ENCODE data around the gene PROM1.

The PROM1 gene

GRCh38 chr4:15995826-15996225 is 88.0 kb downstream of the PROM1 start:
- TF ChIP-seq CTCF (IDR thresholded peaks at IDR 0.05; ENCODE audit: borderline replicate concordance, insufficient read depth, low read depth, low read length) = no peak

GRCh38 chr4:15992167-15992485 is 91.7 kb downstream of the PROM1 start:
- H3K4me3 ChIP-seq (ENCODE audit: low read depth, low read length) = no peak overlapping the region
- TF ChIP-seq CTCF (IDR thresholded peaks at IDR 0.05; ENCODE audit: borderline replicate concordance, insufficient read depth, low read depth, low read length) = no peak

More at GRCh38 chr4:15995826-15996225, 88.0 kb downstream of the PROM1 start:
- no peak overlapping the region for H3K4me3 ChIP-seq (ENCODE audit: low read depth, low read length)

GRCh38 chr4:15990570-15991285 is 93.1 kb downstream of the PROM1 start:
- TF ChIP-seq CTCF (IDR thresholded peaks at IDR 0.05; ENCODE audit: borderline replicate concordance, insufficient read depth, low read depth, low read length) = no peak
- H3K4me3 ChIP-seq (ENCODE audit: low read depth, low read length) = no peak overlapping the region

GRCh38 chr4:15989424-15989823 is 94.4 kb downstream of the PROM1 start:
- H3K4me3 ChIP-seq (ENCODE audit: low read depth, low read length) = no peak overlapping the region

GRCh38 chr4:15988222-15988621 is 95.6 kb downstream of the PROM1 start:
- no peak for TF ChIP-seq CTCF (IDR thresholded peaks at IDR 0.05; ENCODE audit: borderline replicate concordance, insufficient read depth, low read depth, low read length)
- no peak overlapping the region for H3K4me3 ChIP-seq (ENCODE audit: low read depth, low read length)

More at GRCh38 chr4:15989424-15989823, 94.4 kb downstream of the PROM1 start:
- TF ChIP-seq CTCF (IDR thresholded peaks at IDR 0.05; ENCODE audit: borderline replicate concordance, insufficient read depth, low read depth, low read length) = no peak

GRCh38 chr4:15986907-15987306 is 96.9 kb downstream of the PROM1 start:
- no peak overlapping the region for H3K4me3 ChIP-seq (ENCODE audit: low read depth, low read length)
- TF ChIP-seq CTCF (IDR thresholded peaks at IDR 0.05; ENCODE audit: borderline replicate concordance, insufficient read depth, low read depth, low read length) = no peak

GRCh38 chr4:15983610-15984009 is 100.2 kb downstream of the PROM1 start:
- no peak overlapping the region for H3K4me3 ChIP-seq (ENCODE audit: low read depth, low read length)
- TF ChIP-seq CTCF (IDR thresholded peaks at IDR 0.05; ENCODE audit: borderline replicate concordance, insufficient read depth, low read depth, low read length) = no peak

All from GM12875 (cell line).